Dedifferentiated amniotic fluid mesenchymal stem cell (primary cell): ENCODE measurements around the gene FBLN1.
"Not testable (repeated sequence)": the region's sequence is repeated elsewhere in the genome, so short reads cannot be mapped to it uniquely, and the experiment has no call there.

Experiments
- DNase-seq: peaks from one replicate; pipeline ENCODE4 v3.0.0-alpha.2; 2016; ENCODE audit errors: extremely low spot score

The FBLN1 gene

DNA sequence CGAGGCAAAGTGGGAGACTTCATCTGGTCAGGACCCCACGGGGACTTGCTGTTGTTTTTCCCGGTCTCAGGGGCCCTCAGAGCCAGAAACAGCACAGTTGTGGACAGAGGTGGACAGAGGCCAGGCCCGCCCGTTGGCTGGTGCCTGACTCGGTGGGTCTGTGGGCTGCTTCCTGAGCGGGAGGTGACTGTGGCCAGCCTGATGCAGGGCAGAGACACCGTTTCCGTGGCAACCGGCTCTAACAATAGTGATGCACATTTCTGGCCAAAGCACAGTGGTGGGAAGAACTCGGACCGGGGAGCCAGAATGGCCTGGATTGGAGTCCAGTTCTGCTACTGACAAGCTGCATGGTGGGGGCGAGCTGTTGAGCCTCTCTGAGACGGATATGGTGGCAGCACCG, 110.3 kb downstream of the FBLN1 start:
- DNase-seq: no peak

DNA sequence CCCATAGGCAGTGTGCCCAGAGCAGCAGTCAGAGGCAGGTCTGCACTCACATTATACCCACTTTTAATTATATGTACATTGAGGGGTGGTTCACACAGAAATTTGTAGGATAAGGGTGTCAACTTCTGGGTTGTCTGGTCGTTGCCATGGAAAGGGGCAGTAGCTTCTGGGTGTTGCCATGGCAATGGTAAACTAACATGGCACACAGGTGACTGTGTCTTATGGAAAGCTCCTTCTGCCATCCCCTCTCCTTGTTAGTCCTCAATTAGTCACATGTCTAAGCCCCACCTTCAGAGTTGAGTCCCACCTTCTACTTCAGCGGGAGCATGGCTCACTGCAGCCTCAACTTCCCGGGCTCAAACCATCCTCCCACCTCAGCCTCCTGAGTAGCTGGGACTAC, 112.7 kb downstream of the FBLN1 start:
- DNase-seq: no peak

DNA sequence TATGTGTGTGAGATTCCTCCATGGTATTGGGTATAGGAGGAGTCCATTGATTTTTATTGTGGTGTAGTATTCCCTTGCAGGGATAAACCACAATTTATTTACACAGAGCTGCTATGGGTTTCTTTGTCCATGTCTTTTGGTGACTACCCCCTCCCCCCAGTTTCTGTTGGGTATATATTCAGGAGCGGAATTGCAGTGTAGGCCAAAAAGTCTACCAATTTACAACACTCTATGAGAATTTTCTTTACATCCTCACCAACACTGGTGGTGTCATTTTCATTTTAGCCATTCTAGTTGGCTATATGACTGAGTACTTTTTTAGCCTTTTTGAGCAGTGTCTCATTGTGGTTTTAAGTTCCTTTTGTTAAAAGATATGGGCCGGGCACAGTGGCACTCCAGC, 113.7 kb downstream of the FBLN1 start:
- DNase-seq: no peak

DNA sequence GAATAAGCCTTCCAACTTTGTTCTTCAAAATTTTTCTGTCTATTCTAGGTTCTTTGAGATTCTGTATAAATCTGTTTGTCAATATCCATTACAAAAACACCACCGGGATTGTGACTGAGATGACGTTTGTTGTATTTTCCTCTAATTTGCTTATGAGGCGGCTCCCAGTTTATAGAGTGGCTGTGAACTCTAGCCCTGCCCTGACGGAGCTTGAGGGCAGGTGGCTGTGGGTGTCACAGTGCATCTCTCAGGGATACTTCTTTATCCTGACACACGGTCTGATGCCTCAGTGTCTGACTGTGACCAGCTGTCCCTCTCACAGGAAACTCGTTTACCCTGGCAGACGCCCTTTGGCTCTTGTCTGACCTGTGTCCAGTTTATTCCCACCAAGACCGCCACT, 115.3 kb downstream of the FBLN1 start:
- DNase-seq: no peak

DNA sequence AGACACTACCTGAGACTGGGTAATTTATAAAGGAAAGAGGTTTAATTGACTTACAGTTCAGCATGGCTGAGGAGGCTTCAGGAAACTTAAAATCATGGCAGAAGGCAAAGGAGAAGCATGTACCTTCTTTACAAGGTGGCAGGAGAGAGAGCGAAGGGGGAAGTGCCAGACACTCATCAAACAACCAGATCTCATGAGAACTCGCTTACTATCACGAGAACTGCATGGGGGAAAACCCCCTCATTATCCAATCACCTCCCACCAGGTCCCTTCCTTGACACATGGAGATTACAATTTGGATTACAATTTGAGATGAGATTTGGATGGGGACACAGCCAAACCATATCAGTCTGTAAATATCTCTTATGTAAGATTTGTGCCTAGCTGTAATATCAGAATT, 118.0 kb downstream of the FBLN1 start:
- DNase-seq: no peak

DNA sequence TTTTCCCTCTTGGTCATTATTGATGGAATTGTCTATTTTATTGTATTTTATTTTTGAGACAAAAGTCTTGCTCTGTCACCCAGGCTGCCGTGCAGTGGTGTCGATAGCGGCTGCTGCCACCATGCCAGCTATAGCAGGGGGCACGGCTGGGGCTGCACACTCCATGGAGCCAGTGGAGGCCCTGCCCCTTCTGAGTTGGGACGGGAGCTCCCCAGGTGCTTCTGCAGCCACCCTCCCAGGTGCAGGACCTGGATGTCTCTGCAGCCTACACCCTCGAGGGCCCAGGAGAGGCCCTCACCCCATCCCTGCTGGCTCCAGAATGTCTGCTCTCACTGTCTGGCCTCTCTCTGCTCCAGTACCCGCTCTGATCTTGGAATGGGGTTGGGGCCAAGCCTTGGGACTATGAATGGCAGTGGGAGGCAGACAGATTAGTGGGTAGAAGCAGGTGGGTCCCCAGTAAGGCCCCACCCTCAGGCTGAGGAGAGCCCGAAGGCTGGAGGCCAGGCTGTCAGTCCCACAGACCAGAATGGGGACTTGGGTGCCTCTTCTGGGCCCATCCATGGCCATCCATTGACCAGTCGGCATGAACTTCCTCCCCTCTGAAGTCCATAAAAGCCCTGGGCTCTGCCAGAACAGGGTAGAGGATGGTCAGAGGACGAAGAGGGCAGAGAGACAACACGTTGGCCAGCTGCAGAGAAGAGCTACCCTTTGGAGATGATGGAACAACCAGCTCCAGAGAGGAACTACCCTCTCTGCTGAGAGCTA, 119.3 kb downstream of the FBLN1 start:
- no peak for DNase-seq

DNA sequence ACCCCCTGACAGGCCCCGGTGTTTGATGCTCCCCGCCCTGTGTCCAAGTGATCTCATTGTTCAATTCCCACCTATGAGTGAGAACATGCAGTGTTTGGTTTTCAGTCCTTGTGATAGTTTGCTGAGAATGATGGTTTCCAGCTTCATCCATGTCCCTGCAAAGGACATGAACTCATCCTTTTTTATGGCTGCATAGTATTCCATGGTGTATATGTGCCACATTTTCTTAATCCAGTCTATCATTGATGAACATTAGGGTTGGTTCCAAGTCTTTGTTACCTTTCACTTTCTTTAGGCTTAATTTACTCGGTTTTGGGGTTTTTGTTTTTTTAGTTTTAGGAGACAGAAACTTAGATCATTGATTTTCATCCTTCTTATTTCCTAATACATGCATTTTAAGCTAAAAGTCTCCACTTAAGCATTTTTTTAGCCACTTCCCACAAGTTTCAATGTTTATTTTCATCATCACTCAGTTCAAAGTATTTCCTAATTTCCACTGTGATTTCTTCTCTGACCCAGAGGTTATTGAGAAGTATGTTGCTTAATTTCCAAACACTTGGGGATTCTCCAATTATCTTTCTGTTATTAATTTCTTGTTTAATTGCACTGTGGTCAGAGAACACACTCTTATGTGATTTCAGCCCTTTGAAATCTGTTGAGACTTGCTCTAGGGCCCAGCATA, 120.9 kb downstream of the FBLN1 start:
- not testable (repeated sequence) for DNase-seq

DNA sequence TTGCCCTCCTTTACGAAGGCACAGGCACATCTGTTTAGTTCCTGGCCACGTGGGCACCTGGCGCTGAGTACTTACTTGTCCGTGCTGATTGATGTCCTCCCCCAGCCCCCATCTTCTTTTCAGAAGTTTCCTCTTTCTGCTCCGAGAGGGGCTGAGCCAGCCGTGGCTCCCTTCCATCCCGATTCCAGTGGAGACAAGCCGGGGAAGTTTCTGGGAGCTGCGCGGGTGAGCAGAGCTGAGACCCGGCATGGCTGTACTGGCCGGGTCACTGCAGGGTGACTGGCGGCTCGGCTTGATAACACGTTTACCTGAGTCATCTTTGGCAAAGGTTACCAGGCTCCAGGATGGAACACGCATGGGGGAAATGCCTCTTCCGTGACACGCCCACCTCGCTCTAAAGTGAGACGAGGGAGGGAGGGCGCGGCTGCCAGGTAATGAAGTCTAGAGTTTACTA, 123.5 kb downstream of the FBLN1 start:
- DNase-seq: no peak

DNA sequence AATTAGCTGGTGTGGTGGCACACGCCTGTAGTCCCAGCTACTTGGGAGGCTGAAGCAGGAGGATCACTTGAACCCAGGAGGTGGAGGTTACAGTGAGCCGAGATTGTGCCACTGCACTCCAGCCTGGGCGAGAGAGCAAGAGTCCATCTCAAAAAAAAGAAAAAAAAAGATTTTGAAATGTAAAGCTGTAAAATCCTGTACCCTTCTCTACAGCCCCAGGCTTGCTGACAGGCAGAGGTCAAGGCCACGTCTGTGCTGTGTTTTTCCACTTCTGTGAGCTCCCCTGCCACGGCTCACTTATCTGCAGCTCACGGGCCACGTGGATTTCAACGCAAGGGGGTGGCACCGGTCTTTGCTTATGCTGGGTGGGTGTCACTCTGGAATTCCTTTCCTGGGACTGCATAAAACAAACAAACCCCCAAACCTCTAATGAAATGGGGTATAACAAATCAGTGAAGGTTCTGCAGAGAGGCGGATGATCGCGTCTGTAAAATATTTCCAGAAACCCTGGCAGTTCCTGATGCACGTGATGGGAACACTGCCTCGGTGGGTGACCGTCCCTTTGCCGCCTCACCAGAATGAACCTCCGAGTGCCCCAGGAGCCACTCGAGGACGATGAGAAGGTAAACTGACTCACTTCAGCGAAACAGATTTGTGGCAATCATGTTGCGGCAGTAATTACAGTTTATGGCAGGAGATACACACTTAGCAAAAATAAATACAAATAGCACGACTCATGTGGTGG, 125.0 kb downstream of the FBLN1 start:
- no peak for DNase-seq

DNA sequence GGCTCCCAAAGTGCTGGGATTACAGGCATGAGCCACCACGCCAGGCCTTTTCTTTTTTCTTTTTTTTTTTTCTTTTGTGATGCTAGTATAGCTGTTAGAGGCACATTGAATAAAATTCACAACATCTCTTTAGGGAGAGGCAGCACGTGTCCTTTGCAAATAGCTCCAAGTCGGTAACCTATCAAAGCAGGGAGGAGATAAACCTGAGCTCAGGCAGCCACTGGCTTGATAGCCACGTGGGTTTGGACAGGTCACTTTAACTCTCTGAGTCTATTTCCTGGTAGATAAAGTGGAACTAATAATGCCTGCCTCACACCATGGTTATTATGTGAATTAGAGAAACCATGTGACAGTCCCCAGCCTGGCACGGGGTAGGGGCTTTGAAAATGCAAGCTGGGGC, 125.8 kb downstream of the FBLN1 start:
- DNase-seq: no peak

DNA sequence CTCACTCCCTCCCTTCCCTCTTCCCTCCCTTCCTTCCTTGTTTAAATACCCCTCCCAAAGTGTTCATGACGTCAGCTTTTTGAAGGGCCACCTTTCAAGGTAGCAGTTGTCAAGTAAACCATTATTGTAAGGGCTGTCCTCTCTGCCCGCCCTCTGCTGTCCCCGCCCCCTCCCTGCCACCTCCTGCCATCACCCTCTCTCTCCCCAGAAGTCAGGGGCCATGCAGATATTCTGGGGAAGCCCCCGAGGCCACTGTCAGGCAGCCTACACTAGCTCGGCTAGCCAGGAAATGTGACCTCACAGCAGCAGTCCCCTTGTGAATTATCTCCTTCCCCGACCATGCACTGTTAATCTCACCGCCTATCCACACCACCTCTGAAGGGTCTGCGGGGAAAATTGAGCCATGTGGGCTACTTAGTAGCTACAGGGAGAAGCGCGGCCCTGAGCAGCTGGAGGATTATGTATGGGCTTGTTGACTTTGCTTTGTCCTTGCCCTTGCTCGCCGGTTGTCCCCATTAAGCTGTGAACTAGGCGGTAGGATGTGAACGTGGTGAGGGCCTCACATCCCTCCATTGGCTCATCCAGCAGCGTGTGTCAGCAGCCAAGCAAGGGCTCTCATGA, 126.9 kb downstream of the FBLN1 start:
- no peak for DNase-seq

DNA sequence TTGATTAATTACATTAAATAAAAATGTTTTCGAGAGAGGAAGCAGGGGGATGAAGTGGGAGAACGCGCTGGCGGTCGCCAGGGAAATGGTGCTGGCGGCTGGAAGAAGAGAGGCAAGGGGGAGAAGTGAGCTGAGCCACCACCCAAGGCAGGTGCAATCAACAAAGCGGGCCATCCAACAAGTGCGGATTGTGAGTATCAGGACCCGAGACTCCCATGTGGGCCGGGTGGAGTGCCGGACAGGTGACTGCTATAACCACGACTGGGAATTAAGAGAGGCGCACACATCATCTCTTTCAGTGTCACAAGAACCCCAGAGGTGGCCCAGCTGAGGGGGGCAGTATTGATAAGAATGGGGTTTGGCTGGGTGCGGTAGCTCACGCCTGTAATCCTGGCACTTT, 127.8 kb downstream of the FBLN1 start:
- no peak for DNase-seq

DNA sequence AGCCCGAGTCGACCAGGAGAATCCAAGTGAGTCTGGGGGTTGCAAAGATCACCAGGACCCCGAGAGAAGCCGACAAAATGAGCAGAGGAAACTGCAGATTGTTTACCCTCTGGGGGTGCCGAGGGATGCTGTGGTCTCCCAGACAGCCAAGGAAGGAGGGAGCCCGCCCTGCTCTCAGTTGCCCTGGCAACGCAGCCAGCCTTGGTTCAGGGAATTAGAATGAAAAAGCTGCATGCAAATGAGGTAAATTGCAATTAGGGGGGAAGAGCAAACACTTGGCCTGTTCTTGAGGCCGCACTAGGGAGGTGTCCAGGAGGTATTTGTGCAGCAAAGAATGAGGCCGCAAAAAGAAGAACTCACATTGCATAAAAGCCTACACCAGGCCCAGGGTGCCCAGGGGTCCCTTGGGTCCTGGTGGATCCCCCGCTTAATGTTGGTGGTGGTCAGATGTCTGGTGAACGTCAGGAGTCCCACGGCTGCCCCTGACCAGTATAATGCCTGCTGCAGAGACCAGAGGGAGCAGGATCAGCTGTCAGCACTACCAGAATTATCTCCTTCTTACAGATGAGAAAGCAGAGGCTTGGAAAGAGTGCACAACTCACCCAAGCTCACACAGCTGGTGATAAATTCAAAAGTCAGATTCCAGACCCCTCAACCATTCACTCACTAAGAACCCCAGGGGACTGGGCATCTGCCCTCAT, 128.6 kb downstream of the FBLN1 start:
- no peak for DNase-seq

DNA sequence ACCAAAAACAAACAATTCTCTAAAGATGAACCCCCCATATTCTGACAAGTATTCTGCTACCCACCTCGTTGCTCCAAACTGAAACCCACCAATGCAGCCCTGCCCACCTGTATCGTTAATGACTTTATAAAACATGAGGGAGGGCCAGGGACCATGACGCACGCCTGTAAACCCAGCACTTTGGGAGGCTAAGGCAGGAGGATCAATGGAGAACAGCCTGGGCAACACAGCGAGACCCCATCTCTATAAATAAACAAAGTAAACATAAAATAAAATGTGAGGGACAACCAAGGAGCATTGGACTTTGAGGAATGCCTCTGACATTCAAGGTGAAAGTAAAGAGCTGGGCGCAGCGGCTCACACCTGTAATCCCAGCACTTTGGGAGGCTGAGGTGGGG, 129.2 kb downstream of the FBLN1 start:
- no peak for DNase-seq

DNA sequence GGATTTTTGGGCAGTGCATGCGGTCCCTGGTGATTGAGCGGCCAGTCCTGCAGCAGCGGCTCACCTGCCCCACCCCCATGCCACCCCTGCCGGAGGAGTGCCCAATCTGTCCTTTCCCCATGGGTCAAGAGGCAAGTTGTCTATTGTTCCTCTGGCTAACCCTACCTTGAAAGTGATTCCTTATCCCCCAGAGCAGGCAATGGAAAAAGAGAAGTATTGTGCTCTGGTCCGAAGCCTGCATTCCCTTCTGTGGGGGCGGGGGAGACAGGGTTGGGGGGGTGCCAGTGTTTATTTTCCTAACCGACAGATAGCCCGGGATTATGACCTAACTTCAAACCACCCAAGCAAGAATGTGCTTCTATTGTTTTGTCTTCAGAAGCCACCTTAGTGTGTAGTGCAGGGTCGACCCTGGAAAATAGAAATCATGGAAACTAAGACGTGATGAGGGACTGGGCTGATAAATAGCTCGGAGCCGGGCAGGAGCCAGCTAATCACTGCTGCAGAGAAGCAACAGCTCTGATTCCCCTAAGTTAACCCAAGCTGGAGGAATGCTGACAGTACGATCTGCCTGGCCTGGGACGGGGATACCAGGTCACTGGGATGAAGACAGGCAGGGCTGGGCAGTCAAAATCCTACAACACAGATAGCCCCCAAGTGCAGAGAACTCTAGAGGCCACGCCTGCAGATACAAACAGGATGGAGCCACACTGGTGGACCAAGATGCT, 130.3 kb downstream of the FBLN1 start:
- no peak for DNase-seq

DNA sequence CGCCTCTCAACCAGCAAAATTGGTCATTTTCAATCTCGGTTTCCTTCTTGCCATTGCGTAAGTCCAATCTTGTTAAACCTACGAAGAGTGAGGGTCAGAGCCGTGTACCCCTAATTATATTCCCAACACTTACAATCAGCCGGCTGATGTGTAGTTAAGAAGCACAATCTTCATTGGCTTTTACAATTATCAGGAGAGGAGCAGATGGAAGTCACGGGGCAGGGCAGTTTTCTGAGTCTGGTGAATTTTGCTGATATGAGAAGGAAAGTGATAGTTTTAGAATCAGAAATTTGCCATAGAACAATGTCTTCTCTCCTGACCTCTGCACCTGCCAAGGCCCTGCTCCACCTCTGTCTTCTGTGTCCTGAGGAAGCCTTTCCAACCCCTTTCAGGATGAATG, 134.0 kb downstream of the FBLN1 start:
- DNase-seq: no peak

DNA sequence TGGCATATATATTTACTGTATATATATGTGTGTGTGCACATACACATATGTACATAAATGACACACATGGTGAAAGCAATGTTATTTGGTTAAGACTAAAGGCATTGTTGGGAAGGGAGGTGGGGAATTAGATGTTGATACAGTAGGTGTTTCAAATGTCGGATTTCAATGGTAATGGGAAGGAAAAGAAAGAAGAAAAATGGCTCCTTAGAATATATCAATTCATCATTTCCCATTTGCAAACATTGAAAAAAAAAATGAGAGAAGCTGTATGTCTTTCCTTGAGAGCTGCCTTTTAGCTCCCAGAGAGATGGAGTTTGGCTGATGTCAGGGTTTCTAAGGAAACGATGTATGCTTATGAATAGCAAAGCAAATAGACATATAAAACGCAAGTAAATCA, 135.5 kb downstream of the FBLN1 start:
- no peak for DNase-seq

DNA sequence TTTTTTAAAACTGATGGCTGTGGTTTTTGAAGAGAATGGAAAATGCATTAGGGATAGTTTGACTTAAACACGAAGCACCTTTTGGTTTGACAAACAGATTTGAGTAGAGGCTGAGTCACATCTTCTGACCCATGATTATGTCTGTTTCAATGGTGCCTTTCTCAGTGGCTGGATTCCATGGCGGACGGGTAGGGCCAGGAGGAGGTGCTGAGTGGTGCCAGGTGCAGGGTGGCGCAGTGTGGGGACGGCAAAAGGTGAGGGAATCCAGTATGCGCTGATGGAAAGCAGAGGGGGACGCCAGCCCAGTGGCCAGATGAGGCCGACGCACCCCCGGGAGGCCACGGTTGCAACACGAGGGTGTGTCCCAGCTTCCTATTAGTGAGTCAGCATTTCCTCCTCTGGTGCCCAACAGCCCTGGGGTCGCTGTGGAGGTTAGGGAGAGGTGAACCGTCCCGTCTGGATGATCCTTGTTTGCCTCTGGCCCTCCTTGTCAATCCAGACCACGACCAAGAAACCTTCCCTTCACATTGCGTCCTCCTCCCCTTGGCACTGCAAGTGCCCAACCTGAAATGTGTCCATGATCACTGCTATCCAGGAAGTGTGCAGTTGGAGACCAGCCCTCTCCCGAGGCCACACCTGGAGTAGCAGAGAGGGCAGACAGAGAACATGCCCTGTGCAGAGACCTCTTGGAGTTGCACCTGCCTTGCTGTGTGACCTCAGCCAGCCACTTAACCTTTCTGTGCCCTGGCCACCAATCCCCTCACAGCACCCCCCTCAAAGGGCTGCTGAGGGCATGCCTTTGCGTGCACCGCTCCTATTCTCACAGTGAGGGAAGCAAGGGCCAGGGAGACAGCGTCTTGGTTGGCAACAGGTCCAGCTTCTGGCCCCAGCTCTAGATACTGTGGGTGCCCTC, 136.4 kb downstream of the FBLN1 start:
- no peak for DNase-seq

DNA sequence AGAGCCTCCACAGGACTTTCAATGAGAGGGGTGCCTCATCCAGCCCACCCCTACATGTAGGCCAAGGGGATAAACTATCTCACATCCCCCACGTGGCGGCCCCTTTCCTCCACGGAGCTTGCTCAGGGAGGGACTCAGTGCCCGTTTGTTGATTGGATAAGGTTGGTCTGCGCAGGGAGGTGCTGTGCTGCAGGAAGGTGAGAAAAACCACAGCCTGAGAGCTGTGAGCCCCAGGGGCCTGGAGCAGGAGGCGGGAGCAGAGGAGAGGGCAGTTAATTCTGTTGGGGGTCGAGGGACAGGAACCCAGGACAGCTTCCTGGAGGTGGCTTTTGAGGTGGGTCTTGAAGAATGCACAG, 137.0 kb downstream of the FBLN1 start:
- DNase-seq: no peak

DNA sequence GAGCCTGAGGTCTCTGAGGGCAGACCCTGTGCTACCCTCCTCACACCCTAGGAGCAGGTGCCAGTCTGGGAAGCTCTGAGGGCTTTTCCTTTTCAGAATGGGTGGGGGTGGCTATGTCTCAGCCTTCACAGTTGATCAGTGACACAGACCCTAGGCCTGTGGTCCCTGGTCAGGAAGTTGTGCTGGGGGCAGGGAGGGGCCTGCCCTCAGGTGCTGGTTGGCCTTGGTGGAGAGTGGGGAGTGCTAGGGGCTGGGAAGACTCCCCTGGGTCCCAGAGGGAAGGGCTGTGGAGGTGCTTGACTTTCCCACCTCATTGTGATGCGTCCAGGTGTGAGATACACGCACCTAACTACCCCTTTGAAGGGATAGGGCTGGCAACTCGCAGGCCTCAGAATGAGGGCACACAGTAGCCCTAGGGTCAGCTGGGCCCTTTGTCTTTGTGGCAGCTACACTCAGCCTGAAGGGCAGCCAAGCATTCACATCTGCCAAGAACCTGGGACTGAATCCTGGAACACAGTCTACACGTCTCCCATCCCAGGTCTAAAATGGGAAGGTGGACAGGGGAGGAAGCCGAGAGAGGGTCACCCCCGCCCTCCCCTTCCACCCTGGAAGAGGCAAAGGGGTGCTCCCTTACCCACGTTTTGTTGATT, 137.7 kb downstream of the FBLN1 start:
- no peak for DNase-seq
